Measurements from ENCODE around the gene DST.

The DST gene

DNA sequence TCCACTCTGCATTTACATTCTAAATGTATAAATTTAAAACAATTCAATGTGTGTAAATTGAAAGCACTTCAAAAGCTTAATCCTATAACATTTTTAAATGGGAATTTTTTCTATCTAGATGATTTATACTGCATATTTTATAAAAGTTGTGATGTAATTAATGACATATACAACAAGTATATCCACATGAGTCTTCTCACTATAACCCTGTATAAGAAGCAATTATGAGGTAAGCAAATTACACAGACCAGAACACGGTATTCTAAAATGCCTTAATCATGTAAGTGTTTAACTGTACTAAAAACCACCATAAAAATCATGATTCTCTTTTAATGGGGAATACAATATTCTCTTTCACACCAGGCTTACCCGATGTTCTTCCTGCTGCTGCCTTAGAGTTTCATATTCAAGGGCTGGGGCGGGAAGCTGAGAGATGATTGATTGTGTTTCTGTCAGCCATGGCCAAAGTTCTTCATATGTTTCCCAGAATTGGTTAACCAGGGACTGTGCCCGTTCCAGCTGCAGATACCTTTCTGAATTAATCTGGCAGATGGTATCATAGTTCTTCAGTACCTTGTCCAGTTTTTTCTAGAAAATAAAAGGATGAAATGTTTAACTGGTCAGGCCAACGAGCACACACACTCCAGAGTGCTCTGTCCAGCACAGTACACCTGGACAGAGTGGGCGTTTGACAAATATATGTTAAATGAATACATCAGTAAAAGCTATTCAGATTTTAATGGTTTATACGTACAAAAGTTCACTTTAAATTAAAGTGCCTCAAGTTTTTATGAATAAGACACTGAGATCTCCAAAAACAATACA is 127.4 kb downstream of the DST start:
- Histone ChIP-seq H3K4me1 (ENCODE audit: insufficient read depth, low read length, severe bottlenecking) (no peaks in the 10 kb centered on the region), H3K4me3 (ENCODE audit: low read depth, low read length, poor library complexity, severe bottlenecking) (no peak overlapping the region), H3F3A (ENCODE audit: insufficient read depth, low read length) (no peaks in the 10 kb centered on the region), H3K9ac (ENCODE audit: low read length) (no peak overlapping the region), H3K9me3 (ENCODE audit: low read length) (no peaks in the 10 kb centered on the region), H3K36me3 (ENCODE audit: insufficient read depth, low read length) (no peaks in the 10 kb centered on the region), H3K27me3 (ENCODE audit: insufficient read depth, low read length) (no peaks in the 10 kb centered on the region), H3K27ac (ENCODE audit: low read depth, low read length, poor library complexity, severe bottlenecking) (no peak overlapping the region), H3K4me2 (ENCODE audit: low read length) (no peak overlapping the region), H3K9me2 (ENCODE audit: low read depth, low read length) (no peaks in the 10 kb centered on the region), H4K20me1 (ENCODE audit: insufficient read depth, low read length) (no peaks in the 10 kb centered on the region), H2AFZ (ENCODE audit: low read length) (no peak overlapping the region), H3K79me2 (ENCODE audit: insufficient read depth, low read length) (no peaks in the 10 kb centered on the region)
- no peak for TF ChIP-seq EZH2 (IDR thresholded peaks at IDR 0.05; ENCODE audit: borderline replicate concordance, low read length)
- TF ChIP-seq CTCF (IDR thresholded peaks at IDR 0.05; ENCODE audit: low read length), result no peak

DNA sequence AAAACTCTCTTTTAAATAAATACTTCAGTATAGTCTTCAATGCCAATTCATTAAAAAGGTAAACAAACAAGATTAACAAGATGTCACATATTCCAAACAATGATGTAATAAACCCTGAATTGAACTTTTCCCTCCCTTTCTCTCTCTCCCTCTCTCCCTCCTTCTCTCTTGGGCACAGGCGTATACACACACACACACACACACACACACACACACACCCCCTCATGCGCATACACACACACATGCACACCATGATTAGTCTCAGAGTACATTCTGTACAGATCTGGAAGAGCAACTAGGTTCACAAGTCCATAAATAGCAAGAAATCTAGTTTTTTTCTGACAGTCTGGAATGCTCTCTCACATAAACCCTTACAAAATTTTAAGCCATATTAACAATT is 128.3 kb downstream of the DST start:
- H4K20me1 ChIP-seq (ENCODE audit: insufficient read depth, low read length), result no peaks in the 10 kb centered on the region
- H3K27ac ChIP-seq (ENCODE audit: low read depth, low read length, poor library complexity, severe bottlenecking), result no peak overlapping the region
- H3K36me3 ChIP-seq (ENCODE audit: insufficient read depth, low read length), result no peaks in the 10 kb centered on the region
- TF ChIP-seq CTCF (IDR thresholded peaks at IDR 0.05; ENCODE audit: low read length), result no peak
- TF ChIP-seq EZH2 (IDR thresholded peaks at IDR 0.05; ENCODE audit: borderline replicate concordance, low read length), result no peak
- H3K4me1 ChIP-seq (ENCODE audit: insufficient read depth, low read length, severe bottlenecking), result no peaks in the 10 kb centered on the region
- no peaks in the 10 kb centered on the region for H3F3A ChIP-seq (ENCODE audit: insufficient read depth, low read length)
- H3K4me3 ChIP-seq (ENCODE audit: low read depth, low read length, poor library complexity, severe bottlenecking), result no peak overlapping the region
- no peaks in the 10 kb centered on the region for H3K79me2 ChIP-seq (ENCODE audit: insufficient read depth, low read length)
- no peak overlapping the region for H3K4me2 ChIP-seq (ENCODE audit: low read length)
- no peaks in the 10 kb centered on the region for H3K27me3 ChIP-seq (ENCODE audit: insufficient read depth, low read length)
- H2AFZ ChIP-seq (ENCODE audit: low read length), result no peak overlapping the region
- no peaks in the 10 kb centered on the region for H3K9me3 ChIP-seq (ENCODE audit: low read length)
- no peak overlapping the region for H3K9ac ChIP-seq (ENCODE audit: low read length)
- no peaks in the 10 kb centered on the region for H3K9me2 ChIP-seq (ENCODE audit: low read depth, low read length)

DNA sequence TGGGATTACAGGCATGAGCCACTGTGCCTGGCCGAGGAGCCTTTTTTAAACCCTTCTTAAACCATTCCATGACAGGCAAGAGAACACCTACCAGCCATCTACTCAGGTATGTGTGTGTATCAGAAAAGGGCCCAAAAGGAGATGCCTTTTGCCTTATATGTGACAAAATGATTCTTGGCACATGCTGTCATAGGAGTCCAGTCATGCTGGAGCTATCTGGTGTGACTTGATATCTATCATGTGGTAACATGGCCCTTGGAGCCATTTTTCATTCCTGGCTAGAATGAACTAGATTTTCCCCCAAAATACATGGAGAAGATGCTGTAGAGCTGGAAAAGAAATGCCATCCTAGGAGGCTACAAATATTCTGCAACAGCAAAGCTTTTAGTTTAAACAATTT is 129.1 kb downstream of the DST start:
- Histone ChIP-seq H3K9ac (ENCODE audit: low read length) (no peak overlapping the region), H3F3A (ENCODE audit: insufficient read depth, low read length) (no peaks in the 10 kb centered on the region), H3K79me2 (ENCODE audit: insufficient read depth, low read length) (no peaks in the 10 kb centered on the region), H3K9me3 (ENCODE audit: low read length) (no peaks in the 10 kb centered on the region), H3K36me3 (ENCODE audit: insufficient read depth, low read length) (no peaks in the 10 kb centered on the region), H4K20me1 (ENCODE audit: insufficient read depth, low read length) (no peaks in the 10 kb centered on the region), H3K27ac (ENCODE audit: low read depth, low read length, poor library complexity, severe bottlenecking) (no peak overlapping the region), H3K4me2 (ENCODE audit: low read length) (no peak overlapping the region), H2AFZ (ENCODE audit: low read length) (no peak overlapping the region), H3K4me1 (ENCODE audit: insufficient read depth, low read length, severe bottlenecking) (no peaks in the 10 kb centered on the region), H3K4me3 (ENCODE audit: low read depth, low read length, poor library complexity, severe bottlenecking) (no peak overlapping the region), H3K9me2 (ENCODE audit: low read depth, low read length) (no peaks in the 10 kb centered on the region), H3K27me3 (ENCODE audit: insufficient read depth, low read length) (no peaks in the 10 kb centered on the region)
- TF ChIP-seq CTCF (IDR thresholded peaks at IDR 0.05; ENCODE audit: low read length) (no peak), EZH2 (IDR thresholded peaks at IDR 0.05; ENCODE audit: borderline replicate concordance, low read length) (no peak)
